GM18870 (cell line): ENCODE results near the gene HIGD1C.

Source experiments
- ATAC-seq: cut with Tn5 transposase; IDR thresholded peaks from one replicate; pipeline ENCODE4 v1.9.1; 2021; ENCODE audit warnings: moderate library complexity; ENCODE audit not compliant: unreplicated experiment

HIGD1C gene

DNA sequence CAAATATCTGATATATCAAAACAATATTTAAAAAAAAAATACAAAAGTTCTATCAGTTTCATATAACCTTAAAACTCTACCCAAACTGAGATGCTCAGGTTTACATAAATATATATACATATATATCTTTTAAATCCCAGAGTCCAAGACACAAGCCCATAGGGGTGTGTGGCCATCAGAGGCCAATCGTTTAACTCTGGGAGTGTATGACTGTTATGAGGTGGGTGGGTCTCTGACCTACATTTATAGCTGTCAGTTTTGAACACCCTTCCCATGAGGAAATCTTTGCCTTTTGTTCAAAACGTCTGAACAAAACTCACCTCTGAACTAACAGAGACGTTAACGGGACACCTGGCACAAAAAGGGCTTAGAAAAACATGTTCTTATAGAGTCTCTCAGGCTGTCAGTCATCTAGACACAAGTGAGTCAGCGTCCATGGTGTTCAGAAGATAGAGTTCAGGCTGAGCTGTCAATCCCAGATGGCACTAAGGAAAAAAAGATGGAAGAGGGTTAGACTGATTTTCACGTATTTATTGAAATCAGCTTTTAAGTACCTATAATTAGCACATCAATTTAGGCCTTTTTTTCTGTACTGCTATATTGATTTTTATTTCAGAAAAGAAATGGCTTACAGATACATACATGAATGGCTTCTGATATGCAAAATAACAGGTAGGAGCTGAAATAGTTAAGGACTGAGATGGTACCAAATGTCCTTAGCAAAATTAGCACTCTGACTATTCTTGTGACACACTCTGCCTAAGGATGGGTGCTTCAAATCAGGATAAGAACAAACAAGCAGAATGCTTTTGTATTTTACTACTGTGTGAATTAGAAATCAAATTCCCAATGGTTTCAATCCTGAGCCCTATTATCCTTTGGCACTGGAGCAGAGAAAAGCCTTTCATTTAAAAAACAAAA lies 29.2 kb downstream of the HIGD1C start:
- ATAC-seq, result no peak

DNA sequence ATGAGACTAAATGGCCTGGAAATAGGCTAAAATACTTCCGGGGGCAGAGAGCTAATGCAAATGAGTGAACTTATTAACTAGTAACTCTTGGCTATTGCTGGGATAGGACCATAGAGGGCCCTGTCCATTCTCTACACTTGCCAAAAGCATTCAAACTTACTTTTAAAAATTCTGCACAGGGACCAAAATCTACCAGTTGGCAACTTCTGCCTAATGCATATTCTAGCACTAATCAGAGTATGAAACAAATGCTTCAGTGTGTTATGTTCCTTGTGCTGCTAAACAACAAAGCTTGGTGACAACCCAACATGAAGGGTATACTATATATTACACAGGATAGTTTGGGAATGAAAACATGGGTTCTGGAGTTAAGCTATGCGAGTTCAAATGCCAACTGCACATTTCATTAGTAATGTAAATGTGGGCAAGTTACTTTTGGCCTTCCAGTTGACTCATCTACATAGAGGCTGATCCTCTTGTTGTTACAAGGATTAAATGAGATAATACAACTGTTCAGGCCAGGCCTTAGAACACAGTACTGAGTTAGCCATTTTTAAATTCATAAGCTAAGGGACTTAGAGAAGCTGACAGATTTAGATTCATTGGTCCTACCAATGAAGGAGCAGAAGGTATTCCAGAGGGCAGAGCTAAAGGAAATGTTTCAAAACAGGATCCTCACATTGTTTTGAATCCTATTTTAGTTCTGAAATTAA lies 32.4 kb downstream of the HIGD1C start:
- no peak for ATAC-seq

DNA sequence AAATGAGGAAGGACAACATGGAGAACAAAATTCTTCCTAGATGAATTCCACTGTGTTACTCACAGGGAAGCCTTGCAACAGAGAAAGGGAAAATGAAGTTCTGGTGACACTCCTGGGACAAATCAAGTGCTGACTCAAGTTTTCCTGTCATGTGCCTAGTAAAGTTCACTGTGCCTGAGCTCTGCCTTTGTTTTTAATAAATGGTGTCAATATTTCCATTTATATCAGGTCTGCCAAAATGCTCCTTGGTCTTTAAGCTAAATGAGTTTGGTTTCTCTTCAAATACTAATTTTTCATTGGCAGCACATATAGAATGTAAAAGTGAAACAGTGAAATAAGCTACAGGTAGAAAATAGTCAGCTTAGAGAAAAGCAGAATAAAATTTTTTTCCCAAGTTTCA lies 33.0 kb downstream of the HIGD1C start:
- no peak for ATAC-seq

DNA sequence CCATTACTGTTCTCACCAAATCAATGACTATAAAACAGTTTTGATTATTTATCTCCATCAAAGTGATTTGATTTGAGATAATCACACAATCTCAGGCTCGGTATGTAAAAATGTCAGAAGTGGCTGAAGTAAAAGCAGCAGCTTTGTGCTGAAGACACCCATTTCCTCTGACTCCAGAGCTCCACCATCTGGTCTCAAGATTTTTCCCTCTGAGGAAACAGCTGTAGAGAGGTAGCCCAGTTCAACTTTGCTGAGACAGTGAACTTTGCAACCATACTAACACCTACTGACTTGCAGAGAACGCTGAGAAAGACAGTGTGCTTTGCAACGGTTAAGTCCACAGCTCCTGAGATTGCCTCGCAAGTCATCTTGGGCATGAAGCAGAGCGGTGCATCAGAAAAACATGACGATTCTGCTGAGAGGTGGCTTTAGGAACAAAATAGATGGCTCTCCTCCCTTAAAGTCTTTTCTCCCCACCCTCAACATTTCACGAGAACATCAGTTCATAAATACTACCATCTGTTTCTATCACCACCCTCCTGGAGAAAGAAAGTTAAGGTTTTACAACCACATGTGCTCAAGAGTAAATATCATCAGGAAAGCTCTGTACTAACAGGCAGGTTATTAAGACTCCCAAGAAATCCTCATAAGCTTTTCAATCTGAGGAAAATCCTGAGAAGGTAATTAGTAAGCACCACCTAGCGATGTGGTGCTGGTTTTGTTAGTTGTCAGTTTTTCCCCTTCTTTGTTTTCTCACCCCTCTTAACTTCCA lies 34.8 kb downstream of the HIGD1C start:
- no peak for ATAC-seq

DNA sequence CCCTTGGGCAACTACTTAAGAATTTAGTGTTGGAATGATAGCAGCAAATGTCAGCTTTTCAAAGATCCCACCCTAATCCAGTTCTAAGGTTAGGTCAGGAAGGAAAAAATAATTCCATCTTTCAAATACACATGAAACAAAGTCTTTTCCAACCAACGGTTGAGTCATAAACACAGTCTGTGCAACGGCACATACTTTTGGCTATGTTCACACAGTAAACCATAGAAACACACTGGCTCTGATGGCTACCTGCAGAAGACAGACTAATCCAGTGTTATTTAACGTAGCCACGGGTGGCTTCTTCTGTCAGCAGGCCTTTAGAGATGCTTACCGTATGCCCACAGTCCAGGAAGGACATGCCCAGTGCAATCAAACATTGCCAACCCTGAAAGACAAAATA lies 35.7 kb downstream of the HIGD1C start:
- no peak for ATAC-seq

DNA sequence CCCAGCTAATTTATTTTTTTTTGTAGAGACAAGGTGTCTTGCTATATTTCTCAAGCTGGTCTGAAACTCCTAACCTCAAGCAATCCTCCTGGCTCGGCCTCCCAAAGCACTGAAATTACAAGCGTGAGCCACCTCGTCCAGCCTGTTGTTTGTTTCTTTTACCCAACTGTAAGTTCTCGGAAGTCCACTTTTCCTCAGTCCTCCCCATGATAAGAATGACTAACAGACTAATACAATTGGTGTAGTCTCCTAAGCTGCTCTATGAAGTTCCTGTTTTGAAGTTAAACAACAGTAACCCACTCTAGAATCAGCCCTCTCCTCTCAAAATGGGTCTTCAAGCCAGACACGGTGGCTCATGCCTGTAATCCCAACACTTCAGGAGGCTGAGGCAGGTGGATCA lies 36.5 kb downstream of the HIGD1C start:
- no peak for ATAC-seq

DNA sequence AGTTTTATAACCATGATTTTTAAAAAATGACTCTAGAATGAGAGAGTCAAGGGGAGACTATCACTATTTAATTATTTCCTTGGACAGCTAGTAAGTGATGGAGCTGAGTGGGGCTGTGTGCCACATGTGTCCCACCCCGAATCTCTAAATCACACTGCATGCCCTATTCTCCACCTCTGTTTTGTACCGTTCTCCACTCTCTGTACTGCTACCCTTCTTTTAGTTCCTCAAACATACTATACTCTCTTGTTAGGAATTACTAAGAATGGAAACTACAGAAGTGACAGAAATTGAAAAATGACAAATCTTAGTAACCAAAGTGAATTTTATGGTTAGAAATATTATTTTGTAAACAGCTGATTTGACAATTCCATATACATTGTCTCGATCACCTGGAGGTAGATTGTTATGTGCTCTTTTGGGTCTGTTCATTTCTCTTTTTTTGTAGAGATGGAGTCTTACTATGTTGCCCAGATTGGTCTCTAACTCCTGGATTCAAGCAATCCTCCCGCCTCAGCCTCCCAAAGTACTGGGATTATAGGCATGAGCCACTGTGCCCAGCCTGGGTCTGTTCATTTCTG lies 37.9 kb downstream of the HIGD1C start:
- ATAC-seq, result no peak

DNA sequence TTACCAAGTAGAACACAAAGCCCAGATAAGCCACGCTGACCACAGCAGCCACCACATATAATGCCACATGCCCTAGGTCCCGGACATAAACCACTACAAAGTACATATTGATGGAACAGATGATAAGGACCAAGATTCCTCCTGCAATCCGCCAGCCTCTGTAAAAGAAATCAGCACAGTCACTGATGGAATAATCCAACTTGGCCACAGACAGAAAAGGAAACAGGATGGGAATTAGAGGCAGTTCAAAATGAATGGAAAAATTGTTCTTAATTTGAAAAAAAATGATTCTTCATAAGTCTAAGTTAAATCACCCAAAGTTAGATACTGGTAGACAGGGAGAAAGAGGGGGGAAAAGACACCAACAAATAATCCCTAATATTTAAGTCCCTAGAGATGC lies 38.4 kb downstream of the HIGD1C start:
- ATAC-seq, result no peak

DNA sequence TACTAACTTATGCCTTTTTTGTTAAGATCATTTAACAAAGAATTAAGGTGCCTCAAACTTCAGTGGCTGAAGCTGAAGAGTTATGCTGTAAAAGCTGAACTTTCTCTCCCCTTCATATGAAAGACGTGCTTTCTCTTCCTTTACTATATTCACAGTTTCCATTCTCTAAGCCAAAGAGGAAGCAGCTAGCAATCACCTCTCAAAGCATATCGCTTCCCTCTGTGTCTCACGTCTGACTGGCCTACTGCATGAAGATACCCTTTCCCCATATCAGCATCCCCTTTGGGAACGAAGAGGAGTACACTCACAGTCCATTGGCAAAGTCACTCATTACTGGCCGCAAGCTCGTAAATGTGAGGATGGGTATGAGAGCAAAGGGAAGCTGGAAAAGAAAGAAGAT lies 38.9 kb downstream of the HIGD1C start:
- ATAC-seq, result no peak

DNA sequence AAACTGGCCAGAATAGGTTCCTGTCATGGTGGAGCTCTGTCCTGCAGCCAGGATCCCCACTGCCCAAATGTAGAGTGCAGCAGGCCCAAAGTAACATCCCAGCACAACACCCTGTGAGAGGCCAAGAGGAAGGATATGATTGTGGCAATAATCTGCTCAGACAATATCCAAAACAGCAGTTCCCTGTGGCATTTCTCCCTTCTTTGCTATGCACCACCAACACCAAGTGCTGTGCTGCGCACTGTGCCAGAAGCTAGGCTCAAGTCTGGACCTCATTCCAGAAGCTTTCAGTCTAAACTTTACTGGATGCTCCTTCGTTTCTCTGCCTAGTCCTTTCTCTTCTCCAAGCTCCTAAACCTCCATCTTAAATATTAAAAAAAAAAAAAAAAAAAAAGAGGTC lies 40.5 kb downstream of the HIGD1C start:
- ATAC-seq, result no peak

DNA sequence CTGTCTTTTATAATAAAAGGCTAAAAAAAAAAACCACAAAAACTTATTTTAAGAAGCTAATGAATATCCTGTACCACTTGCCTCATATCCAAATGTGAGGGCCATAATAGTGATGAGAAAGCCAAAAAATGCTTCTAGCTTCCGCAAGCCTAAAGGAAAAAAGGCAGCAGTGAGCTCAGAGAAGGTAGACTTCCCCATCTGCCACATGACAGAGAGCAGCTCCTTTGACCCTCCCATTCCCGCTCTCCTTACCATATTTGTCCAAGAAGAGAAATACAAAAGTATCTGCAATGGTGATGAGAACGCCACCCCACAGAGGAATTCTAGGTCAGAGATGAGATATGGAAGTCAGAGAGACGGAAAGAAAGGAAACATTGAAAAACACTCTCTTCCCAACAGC lies 46.7 kb downstream of the HIGD1C start:
- ATAC-seq, result no peak

DNA sequence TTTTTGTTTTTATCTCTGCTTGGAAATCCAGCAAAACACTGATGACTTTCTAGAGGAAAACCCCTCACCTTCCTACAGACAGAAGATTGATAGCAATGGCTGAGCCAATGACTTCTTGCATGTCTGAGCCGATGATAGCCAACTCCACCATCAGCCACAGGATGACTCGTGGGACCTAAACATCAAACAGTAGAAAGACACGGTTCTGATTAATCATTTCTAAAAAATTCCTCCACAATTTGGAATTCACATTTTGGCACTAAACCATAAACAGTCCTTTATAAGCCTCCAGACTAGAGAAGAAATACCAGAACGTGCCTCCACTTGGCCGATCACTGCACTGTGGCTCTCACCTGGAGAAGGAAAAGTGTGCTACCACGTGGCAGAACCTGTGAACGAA lies 47.9 kb downstream of the HIGD1C start:
- no peak for ATAC-seq

DNA sequence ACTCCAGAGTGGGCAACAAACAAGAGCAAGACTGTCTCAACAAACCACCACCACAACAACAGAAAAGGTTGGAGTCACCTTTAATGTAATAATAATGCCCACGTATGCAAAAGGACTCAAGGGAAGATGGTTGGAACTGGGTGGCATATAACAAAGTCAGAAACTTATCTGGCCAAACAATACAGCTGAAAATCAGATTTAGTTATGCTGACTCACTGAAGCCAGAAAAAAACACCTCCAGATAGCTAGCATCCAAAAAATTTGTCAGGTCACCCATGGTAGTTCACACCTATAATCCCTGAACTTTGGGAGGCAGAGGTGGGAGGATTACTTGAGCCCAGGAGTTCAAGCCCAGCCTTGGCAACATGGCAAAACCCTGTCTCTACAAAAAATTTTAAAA lies 49.5 kb downstream of the HIGD1C start:
- ATAC-seq, result no peak

DNA sequence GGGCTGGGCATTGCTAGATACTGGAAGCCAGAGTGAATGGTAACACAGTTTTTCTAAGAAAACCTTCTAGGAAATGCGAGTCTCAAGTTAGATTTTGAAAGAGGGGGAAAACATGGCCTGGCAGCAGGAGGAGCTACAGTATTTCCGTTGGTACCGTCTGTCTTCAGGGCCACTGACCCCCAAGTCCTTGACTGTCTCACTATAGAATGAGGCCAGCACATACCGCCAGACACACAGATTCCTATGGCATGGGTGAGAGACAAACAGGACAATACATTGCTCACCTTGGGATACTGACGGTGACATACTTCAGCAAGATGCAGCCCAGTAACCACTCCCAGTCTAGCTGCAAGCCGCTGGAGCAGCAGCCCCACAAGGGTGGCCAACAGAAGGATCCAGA lies 52.2 kb downstream of the HIGD1C start:
- no peak for ATAC-seq

DNA sequence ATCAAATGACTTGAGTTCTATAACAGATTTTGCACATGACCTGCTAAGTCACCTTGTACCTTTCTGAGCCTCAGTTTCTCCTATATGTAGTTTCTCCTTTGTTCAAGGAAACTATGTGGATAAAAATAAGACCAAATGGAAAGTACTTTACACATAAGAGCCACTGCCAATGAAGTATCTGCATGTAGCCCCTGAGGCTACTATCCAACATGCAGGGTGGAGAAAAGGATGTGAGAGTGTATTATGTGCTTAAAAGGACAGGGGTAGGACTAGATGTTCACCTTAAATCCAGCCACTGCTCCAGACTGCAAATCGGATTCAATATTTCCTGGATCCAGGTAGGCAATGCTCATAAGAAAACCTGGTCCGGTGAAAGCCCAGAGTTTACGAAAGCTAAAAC lies 52.7 kb downstream of the HIGD1C start:
- no peak for ATAC-seq

DNA sequence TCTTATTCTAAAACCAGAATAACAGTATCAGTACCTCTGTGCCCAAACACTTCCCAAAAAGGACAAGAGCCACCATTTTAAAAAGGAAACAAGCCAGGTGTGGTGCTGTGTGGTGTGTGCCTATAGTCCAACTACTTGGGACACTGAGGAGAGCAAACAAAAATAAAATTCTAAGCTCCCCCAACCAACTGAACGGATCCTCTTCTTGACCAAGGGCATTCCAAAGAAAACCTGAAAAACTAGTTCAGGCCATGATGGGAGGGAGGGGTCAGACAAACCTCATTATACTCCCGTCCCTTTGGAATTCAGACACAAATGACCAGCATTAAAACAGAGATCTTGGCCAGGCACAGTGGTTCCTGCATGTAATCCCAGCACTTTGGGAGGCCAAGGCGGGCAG lies 53.3 kb downstream of the HIGD1C start:
- no peak for ATAC-seq

DNA sequence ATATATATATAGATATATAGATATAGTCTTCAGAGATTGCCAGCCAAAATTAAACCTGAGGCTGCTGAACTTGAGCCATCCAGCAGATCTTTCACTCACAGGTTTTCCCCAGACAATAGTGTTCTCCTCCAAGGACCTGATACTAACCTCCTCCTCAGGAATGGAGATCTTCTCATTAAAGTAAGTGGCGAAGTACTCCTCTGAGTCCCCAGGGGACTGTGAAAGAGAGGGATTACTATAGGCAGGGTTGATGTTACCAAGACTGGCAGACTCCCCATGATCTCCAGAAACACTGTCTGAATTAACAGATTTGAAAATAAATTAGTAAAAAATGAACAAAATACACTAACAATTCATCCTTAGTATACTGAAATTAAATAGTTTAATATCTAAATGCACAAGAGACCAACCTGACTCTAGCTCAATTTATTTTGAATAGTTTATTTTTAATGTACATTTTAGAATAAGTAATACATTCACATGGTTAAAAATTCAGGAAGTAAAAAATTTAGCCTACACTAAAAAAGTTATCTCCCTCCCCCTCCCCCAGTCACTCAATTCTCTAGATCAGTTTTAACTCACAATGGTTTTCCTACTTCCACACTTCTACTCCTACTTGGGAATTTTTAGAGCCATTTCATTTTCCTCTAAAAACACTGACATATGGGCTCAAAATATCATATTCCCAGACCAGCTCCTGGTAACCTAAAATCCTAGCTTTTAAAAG lies 56.1 kb downstream of the HIGD1C start:
- no peak for ATAC-seq

DNA sequence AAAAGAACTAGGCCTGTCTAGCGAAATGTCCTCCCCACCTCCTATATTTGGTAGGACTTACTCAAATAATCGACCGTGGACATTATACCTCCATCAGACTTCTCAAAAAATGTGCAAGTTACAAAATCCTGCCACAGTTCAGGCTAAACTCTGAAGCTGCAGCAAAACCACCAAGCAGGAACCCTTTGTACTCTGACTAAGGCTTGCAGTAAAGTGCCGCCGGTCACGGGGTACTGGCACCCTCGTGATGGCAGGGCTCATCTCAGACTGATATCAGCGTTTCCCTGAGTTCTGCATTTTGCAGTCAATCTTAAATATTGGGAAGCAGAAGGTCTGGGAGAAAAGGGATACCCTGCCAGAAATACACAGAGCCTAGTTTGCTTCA lies 56.7 kb downstream of the HIGD1C start:
- no peak for ATAC-seq

DNA sequence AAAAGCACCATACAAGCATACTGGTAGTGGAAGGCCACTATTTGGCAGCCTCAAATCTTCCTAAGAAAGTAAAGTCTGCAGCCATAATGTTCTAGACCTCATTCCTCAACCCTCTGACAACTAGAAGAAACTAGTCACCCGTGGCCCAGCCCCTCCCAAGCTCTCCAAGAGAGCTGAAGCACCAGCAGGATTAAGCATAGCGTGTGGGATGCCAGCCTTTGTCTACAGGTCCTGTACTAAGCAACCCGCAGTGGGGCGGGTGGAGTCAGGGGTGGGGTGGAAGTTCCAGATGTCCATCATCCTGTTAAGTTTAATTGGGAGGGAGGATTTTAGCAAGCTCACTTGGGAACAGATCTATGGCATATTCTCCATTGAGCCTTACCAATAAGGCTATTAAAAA lies 59.6 kb downstream of the HIGD1C start:
- no peak for ATAC-seq

DNA sequence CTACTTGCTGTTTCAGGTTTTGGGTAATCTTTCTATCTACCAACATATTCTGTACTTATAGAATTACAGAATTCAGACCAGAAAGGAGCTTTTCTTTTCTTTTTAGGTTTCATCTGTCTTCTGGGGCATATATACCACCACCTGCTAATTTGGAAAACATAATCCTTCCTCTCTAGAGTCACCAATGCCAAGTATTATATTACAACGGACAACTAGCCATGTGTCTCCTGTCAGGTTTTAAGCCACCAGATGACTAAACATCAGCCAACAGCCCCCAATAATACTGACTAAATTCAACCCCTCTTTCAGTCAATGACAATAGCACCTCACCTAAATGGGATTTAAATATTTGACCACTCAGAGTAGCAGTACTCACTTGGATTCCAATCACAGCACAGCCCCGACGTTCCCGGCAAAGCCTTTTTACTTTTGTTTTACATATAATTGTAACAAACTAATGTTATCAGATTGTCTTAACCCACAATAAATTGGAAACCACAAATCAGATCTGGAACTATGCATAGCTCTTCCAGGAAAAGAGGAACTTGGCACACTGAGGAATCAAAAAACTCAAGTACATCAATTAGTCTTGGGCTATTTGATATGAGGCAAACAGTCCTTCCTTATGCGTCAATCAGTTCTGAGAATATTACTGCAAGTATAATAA lies 60.4 kb downstream of the HIGD1C start:
- no peak for ATAC-seq
